Retinal pigment epithelial cell (primary cell): ENCODE measurements around the gene LTBP4.

ENCODE experiments used
- DNase-seq: peaks from one replicate; pipeline ENCODE4 v3.0.0-alpha.2; 2010; ENCODE audit warnings: low read depth
- H3K4me3 ChIP-seq: 2 replicates; pipeline ENCODE4 v1.5.1; 2011; ENCODE audit warnings: mild to moderate bottlenecking, low read length, control low read depth, moderate library complexity
- TF ChIP-seq, protein P1 (sequence below): conservative IDR thresholded peaks from 2 replicates; pipeline ENCODE4 v1.5.1; 2011; ENCODE audit warnings: low read depth, low read length, control low read depth, inconsistent platforms

The LTBP4 gene

DNA sequence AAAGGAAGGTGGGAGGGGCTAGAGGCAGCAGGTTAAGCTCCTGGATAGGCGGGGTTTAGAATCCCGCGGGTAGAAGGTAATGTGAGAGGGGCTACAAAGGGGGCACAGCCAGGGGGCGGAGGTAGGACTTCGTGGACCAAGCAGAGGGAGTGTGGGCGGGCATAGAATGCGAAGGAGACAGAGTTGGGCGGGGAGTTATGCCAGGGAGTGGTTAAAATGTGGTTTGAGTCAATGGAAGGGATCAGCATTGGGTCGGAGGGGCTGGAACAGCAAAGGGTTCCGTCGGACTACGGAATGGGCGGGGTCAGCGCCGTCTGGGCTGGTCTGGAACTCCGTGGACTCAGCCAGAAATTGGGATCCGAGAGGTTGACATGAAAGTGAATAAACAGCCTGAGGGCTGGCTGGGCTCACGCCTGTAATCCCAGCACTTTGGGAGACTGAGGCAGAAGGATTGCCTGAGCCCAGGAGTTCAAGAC lies 3.0 kb downstream of the LTBP4 start:
- TF ChIP-seq, protein P1, sequence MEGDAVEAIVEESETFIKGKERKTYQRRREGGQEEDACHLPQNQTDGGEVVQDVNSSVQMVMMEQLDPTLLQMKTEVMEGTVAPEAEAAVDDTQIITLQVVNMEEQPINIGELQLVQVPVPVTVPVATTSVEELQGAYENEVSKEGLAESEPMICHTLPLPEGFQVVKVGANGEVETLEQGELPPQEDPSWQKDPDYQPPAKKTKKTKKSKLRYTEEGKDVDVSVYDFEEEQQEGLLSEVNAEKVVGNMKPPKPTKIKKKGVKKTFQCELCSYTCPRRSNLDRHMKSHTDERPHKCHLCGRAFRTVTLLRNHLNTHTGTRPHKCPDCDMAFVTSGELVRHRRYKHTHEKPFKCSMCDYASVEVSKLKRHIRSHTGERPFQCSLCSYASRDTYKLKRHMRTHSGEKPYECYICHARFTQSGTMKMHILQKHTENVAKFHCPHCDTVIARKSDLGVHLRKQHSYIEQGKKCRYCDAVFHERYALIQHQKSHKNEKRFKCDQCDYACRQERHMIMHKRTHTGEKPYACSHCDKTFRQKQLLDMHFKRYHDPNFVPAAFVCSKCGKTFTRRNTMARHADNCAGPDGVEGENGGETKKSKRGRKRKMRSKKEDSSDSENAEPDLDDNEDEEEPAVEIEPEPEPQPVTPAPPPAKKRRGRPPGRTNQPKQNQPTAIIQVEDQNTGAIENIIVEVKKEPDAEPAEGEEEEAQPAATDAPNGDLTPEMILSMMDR: no peak
- no peak for DNase-seq
- peak overlapping the region; percentile 47 for H3K4me3 ChIP-seq

DNA sequence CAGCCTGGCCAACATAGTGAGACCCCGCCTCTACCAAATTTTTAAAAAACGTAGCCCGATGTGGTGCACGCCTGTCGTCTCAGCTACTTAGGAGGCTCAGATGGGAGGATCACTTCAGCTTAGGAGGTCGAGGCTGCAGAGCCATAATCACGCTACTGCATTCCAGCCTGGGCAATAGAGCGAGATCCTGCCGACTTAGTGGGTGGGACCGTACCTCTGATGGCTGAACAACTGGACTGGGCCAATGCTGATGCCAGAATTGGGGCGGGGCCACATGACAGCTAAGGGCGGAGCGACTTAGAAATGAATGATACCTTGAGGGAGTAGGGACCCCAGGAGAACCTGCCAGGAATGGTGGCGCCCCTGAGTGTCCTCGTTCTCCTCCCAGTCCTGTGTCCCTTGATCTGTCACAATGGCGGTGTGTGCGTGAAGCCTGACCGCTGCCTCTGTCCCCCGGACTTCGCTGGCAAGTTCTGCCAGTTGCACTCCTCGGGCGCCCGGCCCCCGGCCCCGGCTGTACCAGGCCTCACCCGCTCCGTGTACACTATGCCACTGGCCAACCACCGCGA lies 3.6 kb downstream of the LTBP4 start:
- no peak for DNase-seq
- TF ChIP-seq, protein P1: no peak
- peak overlapping the region; percentile 47 for H3K4me3 ChIP-seq

DNA sequence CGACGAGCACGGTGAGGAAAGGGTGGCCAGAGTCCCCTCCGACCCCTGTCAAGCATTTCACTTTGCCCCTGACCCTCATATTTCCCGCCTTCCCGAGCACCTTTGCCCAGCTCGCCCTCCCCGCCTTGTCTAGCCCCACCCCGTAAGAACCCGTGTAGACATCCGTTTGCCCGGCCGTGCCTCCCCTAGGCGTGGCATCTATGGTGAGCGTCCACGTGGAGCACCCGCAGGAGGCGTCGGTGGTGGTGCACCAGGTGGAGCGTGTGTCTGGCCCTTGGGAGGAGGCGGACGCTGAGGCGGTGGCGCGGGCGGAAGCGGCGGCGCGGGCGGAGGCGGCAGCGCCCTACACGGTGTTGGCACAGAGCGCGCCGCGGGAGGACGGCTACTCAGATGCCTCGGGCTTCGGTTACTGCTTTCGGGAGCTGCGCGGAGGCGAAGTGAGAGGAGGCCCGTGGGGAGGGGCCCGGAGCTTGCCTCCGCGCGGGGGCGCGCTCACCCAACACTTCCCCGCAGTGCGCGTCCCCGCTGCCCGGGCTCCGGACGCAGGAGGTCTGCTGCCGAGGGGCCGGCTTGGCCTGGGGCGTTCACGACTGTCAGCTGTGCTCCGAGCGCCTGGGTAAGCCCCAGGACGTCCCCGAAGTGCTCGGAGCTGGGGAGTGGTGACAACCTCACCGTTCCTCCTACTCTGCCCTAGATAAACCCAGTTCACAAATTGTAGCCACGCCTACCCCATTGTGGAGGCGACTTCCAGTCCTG lies 4.2 kb downstream of the LTBP4 start:
- TF ChIP-seq, protein P1: peak; percentile 4
- DNase-seq: no peak
- peak overlapping the region; percentile 47 for H3K4me3 ChIP-seq

DNA sequence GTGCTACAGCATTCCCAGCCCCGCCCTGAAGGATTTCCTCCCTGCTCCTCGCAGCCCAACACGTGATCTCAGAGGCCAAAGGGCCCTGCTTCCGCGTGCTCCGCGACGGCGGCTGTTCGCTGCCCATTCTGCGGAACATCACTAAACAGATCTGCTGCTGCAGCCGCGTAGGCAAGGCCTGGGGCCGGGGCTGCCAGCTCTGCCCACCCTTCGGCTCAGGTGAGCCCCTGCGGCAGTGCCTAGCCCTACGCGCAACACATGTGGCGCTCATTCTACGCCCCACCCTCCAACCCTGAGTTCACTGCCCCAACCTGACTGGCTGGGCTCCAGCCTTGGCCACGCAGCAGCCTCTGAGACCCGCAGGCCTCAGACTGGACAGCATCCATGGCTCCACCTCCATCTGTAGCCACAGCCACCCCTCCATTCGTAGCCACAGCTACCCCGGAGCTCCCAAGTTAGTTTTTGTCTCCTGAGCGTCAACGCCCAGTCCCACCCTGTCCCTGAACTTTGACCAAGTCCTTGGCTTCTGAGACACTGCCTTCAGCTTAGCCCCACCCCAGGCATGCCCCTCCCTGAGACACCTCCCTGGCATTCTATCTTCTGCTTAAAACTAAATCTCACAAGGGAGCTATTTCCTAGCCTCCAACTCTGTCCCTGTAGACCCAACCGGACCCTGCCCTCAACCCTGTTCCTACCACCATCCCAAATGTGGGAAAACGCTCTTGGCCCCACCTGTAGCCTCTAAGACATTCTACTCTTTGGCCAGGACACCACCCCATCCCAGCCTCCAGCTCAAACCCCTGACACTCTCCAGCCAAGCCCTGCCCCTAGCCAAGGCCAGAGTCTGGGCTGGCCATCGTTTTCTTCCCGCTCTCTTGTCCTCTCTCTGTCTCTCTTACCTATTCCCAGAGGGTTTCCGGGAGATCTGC lies 6.4 kb downstream of the LTBP4 start:
- TF ChIP-seq, protein P1: no peak
- DNase-seq: no peak
- no peak overlapping the region for H3K4me3 ChIP-seq

DNA sequence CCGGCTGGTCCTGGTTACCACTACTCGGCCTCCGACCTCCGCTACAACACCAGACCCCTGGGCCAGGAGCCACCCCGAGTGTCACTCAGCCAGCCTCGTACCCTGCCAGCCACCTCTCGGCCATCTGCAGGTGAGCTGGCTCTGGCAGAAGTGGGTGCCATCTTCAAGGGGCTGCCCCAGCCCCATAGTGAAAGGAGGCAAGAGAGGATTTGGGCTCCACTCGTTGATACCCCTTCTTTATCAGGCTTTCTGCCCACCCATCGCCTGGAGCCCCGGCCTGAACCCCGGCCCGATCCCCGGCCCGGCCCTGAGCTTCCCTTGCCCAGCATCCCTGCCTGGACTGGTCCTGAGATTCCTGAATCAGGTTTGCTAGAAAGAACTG lies 7.1 kb downstream of the LTBP4 start:
- TF ChIP-seq, protein P1: no peak
- H3K4me3 ChIP-seq: no peak overlapping the region
- DNase-seq: no peak

DNA sequence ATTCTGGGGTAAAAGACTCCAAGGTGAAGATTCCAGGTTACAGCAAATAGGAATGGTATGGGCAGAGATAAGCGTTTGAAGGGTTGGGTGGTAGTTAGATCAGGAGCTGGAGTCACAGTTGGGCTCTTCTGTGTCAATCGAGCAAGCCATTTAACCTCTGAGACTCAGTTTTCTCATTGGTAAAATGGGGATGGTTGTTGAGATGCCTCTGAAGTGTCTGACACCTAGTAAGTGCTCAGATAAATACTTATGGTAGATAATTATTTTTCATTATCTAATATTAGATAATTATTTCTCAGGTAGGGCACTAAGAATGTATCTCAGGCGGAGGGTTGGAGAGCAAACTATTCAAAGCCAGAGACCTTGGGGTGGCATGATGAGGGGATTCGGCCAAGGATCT lies 7.8 kb downstream of the LTBP4 start:
- H3K4me3 ChIP-seq: peak overlapping the region; percentile 53
- no peak for DNase-seq
- TF ChIP-seq, protein P1: no peak
